B cell (primary cell): Measurements from ENCODE around the gene PLD4.
"Not testable (repeated sequence)": the region's sequence is repeated elsewhere in the genome, so short reads cannot be mapped to it uniquely, and the experiment has no call there.

Source experiments
- EZH2 ChIP-seq: IDR thresholded peaks from 2 replicates; pipeline ENCODE4 v1.6.1; 2012; ENCODE audit warnings: borderline replicate concordance, low read depth, mild to moderate bottlenecking, moderate library complexity, low read length; ENCODE audit not compliant: insufficient read depth, poor library complexity, severe bottlenecking
- TF ChIP-seq, protein P1 (sequence below): fragments of 200-600 bp; IDR thresholded peaks from one replicate; pipeline ENCODE4 v1.8.0; 2022; ENCODE audit warnings: antibody characterized with exemption, mild to moderate bottlenecking

DNA sequence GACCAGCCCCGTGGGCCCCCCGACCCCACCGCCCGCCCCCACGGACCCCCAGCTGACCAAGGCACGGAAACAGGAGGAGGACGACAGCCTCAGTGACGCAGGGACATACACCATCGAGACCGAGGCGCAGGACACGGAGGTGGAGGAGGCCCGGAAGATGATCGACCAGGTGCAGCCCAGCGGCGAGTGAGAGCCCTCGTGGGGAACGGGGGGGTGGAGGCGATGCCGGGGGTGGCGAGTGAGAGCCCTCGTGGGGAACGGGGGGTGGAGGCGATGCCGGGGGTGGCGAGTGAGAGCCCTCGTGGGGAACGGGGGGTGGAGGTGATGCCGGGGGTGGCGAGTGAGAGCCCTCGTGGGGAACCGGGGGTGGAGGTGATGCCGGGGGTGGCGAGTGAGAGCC lies 40.3 kb upstream of the PLD4 start:
- TF ChIP-seq, protein P1, sequence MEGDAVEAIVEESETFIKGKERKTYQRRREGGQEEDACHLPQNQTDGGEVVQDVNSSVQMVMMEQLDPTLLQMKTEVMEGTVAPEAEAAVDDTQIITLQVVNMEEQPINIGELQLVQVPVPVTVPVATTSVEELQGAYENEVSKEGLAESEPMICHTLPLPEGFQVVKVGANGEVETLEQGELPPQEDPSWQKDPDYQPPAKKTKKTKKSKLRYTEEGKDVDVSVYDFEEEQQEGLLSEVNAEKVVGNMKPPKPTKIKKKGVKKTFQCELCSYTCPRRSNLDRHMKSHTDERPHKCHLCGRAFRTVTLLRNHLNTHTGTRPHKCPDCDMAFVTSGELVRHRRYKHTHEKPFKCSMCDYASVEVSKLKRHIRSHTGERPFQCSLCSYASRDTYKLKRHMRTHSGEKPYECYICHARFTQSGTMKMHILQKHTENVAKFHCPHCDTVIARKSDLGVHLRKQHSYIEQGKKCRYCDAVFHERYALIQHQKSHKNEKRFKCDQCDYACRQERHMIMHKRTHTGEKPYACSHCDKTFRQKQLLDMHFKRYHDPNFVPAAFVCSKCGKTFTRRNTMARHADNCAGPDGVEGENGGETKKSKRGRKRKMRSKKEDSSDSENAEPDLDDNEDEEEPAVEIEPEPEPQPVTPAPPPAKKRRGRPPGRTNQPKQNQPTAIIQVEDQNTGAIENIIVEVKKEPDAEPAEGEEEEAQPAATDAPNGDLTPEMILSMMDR, result not testable (repeated sequence)
- not testable (repeated sequence) for TF ChIP-seq EZH2
